GM19468 (cell line): ENCODE measurements around the gene LAD1.

Source experiments
- ATAC-seq: cut with Tn5 transposase; IDR thresholded peaks from one replicate; pipeline ENCODE4 v1.9.1; 2021; ENCODE audit warnings: mild to moderate bottlenecking, moderate library complexity, moderate number of reproducible peaks; ENCODE audit not compliant: unreplicated experiment; ENCODE audit errors: extremely low read depth

Gene LAD1

DNA sequence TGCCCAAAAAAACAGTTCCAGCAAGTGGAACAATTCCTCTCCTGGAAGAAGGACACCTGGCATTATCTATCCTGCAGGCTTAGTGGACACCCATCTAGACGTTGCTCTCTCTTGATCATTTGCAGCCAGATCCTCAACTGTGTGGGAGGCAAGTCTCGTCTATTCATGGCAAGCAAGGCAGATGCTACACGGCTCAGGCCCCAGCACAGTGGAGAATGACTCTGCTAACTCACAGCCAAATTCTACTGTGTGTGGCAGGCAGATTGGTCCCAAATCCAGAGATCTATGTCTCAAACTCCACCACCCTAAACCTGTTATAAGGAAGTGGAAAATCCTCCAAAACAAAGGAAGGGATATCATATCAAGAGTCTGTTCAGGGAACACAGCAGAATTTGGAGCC, 28.6 kb downstream of the LAD1 start:
- ATAC-seq, result no peak

DNA sequence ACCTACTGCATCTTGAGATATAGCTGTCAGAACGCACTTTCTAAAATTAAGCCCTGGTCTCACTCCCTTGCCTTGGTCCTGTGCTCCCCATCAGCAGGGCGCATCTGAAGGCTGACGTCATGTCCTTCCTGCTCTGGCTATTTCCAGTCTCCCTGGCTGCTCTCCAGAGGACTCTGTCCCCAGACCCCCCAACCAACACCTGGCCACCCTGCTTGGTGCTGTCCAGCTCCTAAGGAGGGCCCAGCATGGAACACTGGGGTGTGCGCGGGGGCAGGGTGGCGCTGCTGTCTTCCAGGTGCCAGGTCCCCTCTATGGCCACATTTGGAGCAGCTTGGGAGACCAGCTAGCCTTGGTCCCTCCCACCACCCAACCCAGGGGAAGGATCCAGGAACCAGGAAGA, 29.9 kb downstream of the LAD1 start:
- ATAC-seq, result no peak

- no peak for ATAC-seq
Measured at GRCh38 chr1:201366696-201367095, 32.4 kb downstream of the LAD1 start.

GRCh38 chr1:201365251-201365650, 33.9 kb downstream of the LAD1 start:
- no peak for ATAC-seq

DNA sequence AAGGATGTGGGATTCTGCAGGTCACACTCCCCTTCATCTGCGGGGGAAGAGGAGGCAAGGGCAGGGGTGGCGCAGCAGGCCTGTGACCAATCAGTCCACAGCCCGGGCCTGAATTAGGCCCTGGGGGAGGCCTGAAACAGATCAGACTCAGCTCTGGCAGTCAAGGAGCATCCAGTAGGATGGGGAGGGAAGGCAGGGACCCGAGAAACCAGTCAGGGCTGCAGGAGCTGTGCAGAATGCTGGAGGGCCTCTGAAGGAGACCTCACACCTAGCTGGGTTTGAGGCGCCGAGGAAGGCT, 34.4 kb downstream of the LAD1 start:
- no peak for ATAC-seq

DNA sequence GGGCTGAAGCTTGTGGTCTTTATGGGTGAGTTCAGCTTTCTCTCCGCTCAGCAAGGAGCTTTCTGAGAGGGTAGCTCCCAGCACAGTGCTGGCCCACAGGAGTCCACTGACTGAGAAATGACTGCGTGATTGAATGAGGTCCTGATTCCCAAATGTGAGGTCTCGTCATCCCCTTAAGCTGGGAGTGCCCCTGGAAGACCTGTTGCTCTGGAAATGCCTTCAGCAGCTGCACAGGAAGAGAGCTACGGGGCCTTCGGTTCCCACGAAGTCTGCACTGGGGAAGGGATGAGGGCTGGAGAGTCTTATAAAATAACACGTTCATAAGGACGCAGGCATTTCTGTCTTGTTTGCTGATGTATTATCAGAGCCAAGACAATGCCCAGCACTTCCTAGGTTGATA, 35.7 kb downstream of the LAD1 start:
- no peak for ATAC-seq

DNA sequence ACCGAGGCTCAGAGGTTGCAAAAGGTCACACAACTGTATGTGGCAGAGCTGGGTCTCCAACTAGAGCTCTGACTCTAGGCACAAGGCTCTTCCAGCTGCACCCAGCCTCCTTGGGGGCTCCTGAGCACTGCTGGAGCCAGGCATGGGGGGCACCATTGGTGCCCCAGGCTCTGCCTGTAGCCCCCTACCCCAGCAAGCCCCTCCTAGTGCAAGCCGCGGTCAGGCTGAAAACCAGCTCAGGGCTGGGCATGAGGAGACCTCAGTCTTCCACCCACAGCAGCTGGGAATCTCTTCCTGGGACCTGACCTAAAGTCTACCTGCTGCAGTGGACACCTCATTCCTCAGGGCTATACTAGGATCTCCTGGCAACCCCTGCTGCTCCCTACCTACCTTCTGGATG, 36.2 kb downstream of the LAD1 start:
- no peak for ATAC-seq

- no peak for ATAC-seq
Measured at GRCh38 chr1:201361652-201362504, 37.2 kb downstream of the LAD1 start.

- ATAC-seq, result no peak
Measured at GRCh38 chr1:201360901-201361651, 38.0 kb downstream of the LAD1 start.

DNA sequence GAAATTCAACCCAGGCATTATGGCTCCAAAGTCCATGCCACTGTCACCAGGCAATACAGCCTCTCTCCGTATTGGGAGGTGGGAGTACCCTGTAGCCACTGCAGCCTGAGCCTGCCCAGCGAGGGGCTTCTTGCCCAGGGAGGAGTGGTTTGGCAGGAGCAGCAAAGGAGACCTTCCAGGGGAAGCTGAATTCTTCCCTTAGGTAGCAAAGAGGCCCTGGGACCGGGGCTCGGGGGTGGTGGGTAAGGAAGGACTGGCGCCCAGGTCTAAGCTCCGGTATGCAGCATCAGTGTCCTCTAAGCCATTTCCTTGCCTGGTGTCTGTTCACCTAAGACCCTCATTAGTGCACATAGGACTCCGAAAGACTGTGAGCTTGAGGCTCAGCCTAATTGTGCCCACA, 38.6 kb downstream of the LAD1 start:
- no peak for ATAC-seq

DNA sequence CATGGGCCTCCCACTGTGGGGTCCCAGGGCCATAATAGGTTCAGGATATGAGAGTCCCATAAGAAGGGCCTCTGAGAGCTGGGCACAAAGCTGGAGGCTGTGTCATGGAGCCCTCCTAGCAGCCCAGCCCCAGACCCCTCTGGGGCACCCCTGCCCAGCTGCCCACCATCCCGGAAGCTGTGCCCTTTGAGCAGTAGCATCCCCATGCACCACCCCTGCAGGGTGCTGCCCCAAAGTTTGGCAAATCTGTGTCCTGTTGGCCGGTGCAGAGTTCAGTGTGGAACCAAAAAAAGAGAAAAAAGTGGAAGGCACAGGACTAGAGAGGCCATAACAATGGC, 39.3 kb downstream of the LAD1 start:
- no peak for ATAC-seq

GRCh38 chr1:201359031-201359872, 39.9 kb downstream of the LAD1 start:
- ATAC-seq, result no peak

DNA sequence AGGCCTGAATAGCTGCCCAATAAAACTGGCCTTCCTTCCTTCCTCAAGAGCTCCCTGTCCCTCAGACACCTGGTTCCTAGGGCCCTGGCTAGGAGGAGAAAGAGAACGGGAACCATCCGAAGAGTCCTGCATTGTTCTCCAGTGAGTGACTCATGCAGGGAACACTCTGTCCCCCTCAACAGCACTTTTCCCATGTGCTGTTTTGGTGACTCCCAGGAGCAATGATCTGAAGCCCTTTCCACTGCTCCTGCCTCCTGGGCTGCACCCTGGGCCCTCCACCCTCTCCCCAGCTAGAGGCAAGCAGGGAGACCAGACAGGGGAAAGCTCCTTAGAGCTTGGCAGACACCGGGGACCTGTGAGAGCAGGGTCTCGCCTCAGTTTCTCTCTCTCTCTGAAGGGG, 40.5 kb downstream of the LAD1 start:
- ATAC-seq, result no peak

GRCh38 chr1:201357636-201358348, 41.3 kb downstream of the LAD1 start:
- no peak for ATAC-seq

DNA sequence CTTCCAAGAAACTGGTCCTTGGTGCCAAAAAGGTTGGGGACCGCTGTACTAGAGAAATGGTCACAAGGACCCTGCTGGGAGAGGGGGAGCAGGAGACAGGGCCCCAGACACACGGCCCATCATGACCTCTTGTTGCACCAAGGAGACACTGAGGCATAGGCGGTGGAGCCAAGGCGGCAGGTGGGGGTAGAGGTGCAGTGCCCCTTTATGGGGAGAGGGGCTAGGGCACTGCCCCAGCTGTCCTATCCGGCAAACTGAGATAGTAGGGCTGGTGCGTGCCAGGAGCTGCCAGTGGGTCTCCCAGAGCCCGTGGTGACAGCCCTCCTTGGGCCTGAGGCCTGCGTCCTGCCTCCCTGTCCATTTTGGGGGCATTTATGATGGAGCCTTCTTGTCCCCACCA, 41.9 kb downstream of the LAD1 start:
- no peak for ATAC-seq

- ATAC-seq, result no peak
Measured at GRCh38 chr1:201356701-201357100, 42.4 kb downstream of the LAD1 start.

DNA sequence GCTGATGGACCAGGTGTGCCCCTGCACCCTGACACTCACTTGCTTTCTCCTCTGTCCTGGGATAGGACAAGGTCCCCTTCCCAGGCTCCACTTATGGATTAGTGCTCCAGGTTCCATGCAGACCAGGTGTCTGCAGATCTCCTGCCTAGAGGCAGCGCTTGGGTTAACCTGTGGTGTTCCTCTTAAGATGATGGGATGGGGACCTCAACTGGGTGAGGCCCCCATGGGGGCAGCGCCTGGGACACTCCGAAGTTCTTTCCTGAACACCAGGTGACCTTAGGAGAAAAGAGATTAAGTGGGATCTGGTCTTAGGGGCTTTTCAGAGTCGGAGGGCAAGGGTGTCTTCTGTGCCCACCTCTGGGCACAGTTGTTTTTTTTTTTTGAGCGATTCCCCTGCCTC, 42.9 kb downstream of the LAD1 start:
- ATAC-seq, result no peak

GRCh38 chr1:201355471-201355870, 43.7 kb downstream of the LAD1 start:
- ATAC-seq, result no peak

- ATAC-seq, result no peak
Measured at GRCh38 chr1:201354901-201355295, 44.2 kb downstream of the LAD1 start.

- ATAC-seq, result no peak
Measured at GRCh38 chr1:201354151-201354900, 44.8 kb downstream of the LAD1 start.
